Ishikawa (cell line): ENCODE data around the gene GAREM1.

ENCODE experiments used
- CEBPB ChIP-seq: IDR thresholded peaks from 2 replicates; pipeline ENCODE4 v1.6.1; 2012
- CREB1 ChIP-seq: IDR thresholded peaks from 2 replicates; pipeline ENCODE4 v1.6.1; 2012; ENCODE audit warnings: low read depth
- EGR1 ChIP-seq: IDR thresholded peaks from 2 replicates; pipeline ENCODE4 v1.6.1; 2012
- EP300 ChIP-seq: IDR thresholded peaks from 2 replicates; pipeline ENCODE4 v1.6.1; 2012; ENCODE audit warnings: borderline replicate concordance
- FOXM1 ChIP-seq: IDR thresholded peaks from 2 replicates; pipeline ENCODE4 v1.6.1; 2012; ENCODE audit warnings: low read depth, borderline replicate concordance
- NFIC ChIP-seq: IDR thresholded peaks from 2 replicates; pipeline ENCODE4 v1.6.1; 2012
- RAD21 ChIP-seq: IDR thresholded peaks from 2 replicates; pipeline ENCODE4 v1.6.1; 2012; ENCODE audit warnings: low read depth
- TAF1 ChIP-seq: IDR thresholded peaks from 2 replicates; pipeline ENCODE4 v1.6.1; 2012; ENCODE audit warnings: low read depth, mild to moderate bottlenecking
- TCF12 ChIP-seq: IDR thresholded peaks from 2 replicates; pipeline ENCODE4 v1.6.1; 2012; ENCODE audit warnings: low read depth
- TEAD4 ChIP-seq: IDR thresholded peaks from 2 replicates; pipeline ENCODE4 v1.6.1; 2012
- YY1 ChIP-seq: IDR thresholded peaks from 2 replicates; pipeline ENCODE4 v1.6.1; 2012; ENCODE audit warnings: low read depth
- ZBTB7A ChIP-seq: IDR thresholded peaks from 2 replicates; pipeline ENCODE4 v1.6.1; 2012; ENCODE audit warnings: low read depth
- TF ChIP-seq, protein P1 (sequence below): IDR thresholded peaks from 2 replicates; pipeline ENCODE4 v1.6.1; 2012; ENCODE audit warnings: low read depth, mild to moderate bottlenecking
- TF ChIP-seq, protein P2 (sequence below): IDR thresholded peaks from 2 replicates; pipeline ENCODE4 v1.6.1; 2012
- TF ChIP-seq, protein P3 (sequence below): IDR thresholded peaks from 2 replicates; pipeline ENCODE4 v1.6.1; 2012

GAREM1 gene

DNA sequence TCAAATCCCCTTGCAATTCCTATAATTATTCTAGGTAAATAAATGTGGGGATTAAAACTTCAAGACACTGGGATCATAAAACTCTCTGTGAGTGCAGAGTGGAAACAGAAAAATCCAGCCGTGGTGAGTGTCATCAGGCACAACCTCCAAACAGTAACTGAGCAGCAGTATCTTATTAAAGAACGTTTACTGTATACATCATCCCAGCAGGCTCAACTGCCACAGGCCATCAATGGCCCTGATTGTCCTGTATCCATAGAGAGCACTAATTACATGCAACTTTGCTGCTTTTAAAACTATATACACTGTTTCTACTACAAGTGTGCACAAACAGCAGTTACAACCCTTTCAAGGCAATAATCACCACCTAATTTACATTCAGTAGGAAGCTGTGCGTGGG, 23.9 kb downstream of the GAREM1 start:
- TF ChIP-seq RAD21 = no peak
- TF ChIP-seq EGR1 = no peak
- TF ChIP-seq TEAD4 = no peak
- TF ChIP-seq FOXM1 = no peak
- no peak for TF ChIP-seq TCF12
- TF ChIP-seq EP300 = no peak
- TF ChIP-seq, protein P1, sequence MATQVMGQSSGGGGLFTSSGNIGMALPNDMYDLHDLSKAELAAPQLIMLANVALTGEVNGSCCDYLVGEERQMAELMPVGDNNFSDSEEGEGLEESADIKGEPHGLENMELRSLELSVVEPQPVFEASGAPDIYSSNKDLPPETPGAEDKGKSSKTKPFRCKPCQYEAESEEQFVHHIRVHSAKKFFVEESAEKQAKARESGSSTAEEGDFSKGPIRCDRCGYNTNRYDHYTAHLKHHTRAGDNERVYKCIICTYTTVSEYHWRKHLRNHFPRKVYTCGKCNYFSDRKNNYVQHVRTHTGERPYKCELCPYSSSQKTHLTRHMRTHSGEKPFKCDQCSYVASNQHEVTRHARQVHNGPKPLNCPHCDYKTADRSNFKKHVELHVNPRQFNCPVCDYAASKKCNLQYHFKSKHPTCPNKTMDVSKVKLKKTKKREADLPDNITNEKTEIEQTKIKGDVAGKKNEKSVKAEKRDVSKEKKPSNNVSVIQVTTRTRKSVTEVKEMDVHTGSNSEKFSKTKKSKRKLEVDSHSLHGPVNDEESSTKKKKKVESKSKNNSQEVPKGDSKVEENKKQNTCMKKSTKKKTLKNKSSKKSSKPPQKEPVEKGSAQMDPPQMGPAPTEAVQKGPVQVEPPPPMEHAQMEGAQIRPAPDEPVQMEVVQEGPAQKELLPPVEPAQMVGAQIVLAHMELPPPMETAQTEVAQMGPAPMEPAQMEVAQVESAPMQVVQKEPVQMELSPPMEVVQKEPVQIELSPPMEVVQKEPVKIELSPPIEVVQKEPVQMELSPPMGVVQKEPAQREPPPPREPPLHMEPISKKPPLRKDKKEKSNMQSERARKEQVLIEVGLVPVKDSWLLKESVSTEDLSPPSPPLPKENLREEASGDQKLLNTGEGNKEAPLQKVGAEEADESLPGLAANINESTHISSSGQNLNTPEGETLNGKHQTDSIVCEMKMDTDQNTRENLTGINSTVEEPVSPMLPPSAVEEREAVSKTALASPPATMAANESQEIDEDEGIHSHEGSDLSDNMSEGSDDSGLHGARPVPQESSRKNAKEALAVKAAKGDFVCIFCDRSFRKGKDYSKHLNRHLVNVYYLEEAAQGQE = no peak
- TF ChIP-seq NFIC = no peak
- TF ChIP-seq, protein P2, sequence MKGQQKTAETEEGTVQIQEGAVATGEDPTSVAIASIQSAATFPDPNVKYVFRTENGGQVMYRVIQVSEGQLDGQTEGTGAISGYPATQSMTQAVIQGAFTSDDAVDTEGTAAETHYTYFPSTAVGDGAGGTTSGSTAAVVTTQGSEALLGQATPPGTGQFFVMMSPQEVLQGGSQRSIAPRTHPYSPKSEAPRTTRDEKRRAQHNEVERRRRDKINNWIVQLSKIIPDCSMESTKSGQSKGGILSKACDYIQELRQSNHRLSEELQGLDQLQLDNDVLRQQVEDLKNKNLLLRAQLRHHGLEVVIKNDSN = no peak
- TF ChIP-seq CREB1 = no peak
- TF ChIP-seq CEBPB = no peak
- TF ChIP-seq, protein P3, sequence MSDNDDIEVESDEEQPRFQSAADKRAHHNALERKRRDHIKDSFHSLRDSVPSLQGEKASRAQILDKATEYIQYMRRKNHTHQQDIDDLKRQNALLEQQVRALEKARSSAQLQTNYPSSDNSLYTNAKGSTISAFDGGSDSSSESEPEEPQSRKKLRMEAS = no peak

DNA sequence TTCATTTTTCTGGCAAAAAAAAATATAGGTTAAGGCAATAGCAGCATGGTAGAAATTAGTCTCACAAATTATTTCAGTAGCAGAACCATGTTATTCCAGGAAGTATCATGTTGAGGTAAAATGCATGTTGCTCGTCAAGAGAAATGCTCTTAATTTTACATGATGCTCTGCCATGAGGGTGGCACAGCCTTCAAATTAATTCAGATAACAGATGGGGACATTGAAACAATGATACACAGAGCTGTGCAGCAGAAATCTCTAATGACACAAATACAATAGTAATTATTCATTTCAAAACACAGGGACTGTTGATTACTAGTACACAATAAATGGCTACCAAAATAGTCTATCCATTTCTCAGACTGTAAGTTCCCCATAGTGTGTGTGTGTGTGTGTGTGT, 24.8 kb downstream of the GAREM1 start:
- no peak for TF ChIP-seq EP300

DNA sequence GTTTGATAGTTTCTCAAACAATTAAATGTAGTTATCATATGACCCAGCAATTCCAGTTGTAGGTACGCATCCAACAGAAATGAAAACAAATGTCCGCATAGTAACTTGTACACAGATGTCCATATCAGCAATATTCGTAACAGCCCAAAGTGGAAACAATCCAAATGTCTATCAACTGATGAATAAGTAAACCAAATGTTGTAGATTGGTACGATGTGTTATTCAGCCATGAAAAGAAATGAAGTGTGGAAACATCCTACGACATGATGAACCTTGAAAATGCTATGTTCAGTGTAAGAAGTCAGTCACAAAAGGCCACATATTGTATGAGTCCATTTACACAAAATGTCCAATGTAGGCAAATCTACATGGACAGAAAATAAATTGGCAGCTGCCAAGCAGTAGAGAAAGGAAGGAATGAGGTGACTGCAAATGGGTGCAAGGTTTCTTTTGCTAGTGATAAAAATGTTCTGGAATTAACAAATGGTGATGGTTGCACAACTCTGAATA, 26.9 kb downstream of the GAREM1 start:
- no peak for TF ChIP-seq EP300
- TF ChIP-seq RAD21 = no peak
- TF ChIP-seq YY1 = no peak
- TF ChIP-seq, protein P1 = no peak
- TF ChIP-seq TCF12 = no peak
- no peak for TF ChIP-seq ZBTB7A
- no peak for TF ChIP-seq TEAD4
- TF ChIP-seq, protein P2 = no peak
- TF ChIP-seq, protein P3 = no peak
- no peak for TF ChIP-seq NFIC
- no peak for TF ChIP-seq FOXM1
- TF ChIP-seq CEBPB = no peak

DNA sequence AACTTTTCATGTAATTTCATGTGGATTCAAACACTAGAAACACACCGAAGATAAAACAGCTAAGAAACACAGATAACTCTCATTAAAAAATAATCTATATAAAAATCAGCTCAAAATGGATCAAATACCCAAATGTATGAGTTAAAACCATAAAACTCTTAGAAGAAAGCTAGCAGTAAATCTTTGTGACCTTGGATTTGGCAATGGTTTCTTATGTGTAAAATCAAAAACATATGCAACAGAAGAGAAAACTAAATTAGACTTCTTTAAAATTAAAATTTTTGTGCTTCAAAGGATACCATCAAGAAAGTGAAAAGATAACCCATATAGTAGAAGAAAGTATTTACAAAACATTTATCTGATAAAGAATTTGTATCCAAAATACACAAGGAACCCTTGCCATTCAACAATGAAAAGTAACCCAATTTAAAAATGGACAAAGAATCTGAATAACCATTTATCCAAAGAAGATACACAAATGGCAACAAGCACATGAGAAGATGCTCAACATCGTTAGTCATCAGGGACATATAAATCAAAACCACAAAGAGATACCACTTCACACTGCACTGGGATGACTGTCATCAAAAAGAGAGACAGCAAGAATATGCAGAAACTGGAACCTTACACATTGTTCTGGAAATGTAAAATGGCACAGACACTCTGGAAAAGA, 27.5 kb downstream of the GAREM1 start:
- TF ChIP-seq, protein P1 = no peak
- TF ChIP-seq ZBTB7A = no peak
- TF ChIP-seq, protein P3 = no peak
- TF ChIP-seq EP300 = no peak
- TF ChIP-seq TAF1 = no peak
- TF ChIP-seq TEAD4 = no peak
- TF ChIP-seq EGR1 = no peak
- no peak for TF ChIP-seq NFIC
- TF ChIP-seq CEBPB = no peak
- no peak for TF ChIP-seq YY1
- no peak for TF ChIP-seq CREB1
- TF ChIP-seq FOXM1 = no peak
- no peak for TF ChIP-seq TCF12
- TF ChIP-seq RAD21 = no peak
